ENCODE measurements around the gene ANXA10.

DNA sequence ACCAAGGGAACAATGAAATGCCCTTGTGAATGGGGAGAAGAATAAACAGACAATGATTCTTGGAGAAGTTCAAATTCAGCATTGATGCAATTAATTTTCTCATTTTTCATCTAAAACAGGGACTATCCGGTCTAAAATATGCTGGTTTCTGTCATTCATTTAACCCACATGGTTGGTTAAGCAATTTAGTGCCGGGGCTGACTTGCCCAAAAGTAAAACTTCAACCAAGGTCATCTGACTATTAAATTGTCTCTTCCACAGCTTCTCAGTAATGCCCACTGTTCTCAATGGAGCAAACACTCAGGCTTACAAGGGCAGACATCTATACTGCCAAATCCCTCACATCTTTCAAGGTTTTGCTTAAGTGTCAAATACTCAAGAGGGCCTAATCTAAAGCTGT, 51.3 kb downstream of the ANXA10 start:
- TF ChIP-seq, protein P1, sequence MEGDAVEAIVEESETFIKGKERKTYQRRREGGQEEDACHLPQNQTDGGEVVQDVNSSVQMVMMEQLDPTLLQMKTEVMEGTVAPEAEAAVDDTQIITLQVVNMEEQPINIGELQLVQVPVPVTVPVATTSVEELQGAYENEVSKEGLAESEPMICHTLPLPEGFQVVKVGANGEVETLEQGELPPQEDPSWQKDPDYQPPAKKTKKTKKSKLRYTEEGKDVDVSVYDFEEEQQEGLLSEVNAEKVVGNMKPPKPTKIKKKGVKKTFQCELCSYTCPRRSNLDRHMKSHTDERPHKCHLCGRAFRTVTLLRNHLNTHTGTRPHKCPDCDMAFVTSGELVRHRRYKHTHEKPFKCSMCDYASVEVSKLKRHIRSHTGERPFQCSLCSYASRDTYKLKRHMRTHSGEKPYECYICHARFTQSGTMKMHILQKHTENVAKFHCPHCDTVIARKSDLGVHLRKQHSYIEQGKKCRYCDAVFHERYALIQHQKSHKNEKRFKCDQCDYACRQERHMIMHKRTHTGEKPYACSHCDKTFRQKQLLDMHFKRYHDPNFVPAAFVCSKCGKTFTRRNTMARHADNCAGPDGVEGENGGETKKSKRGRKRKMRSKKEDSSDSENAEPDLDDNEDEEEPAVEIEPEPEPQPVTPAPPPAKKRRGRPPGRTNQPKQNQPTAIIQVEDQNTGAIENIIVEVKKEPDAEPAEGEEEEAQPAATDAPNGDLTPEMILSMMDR (IDR thresholded peaks at IDR 0.05) = no peak
- TF ChIP-seq, protein P2, sequence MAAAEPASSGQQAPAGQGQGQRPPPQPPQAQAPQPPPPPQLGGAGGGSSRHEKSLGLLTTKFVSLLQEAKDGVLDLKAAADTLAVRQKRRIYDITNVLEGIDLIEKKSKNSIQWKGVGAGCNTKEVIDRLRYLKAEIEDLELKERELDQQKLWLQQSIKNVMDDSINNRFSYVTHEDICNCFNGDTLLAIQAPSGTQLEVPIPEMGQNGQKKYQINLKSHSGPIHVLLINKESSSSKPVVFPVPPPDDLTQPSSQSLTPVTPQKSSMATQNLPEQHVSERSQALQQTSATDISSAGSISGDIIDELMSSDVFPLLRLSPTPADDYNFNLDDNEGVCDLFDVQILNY (CRISPR knock-in tag; IDR thresholded peaks at IDR 0.05) = no peak
- TF ChIP-seq ESRRA (CRISPR knock-in tag; IDR thresholded peaks at IDR 0.05; ENCODE audit: borderline replicate concordance) (no peak), TP53 (CRISPR knock-in tag; IDR thresholded peaks at IDR 0.05) (no peak), PRRX2 (CRISPR knock-in tag; IDR thresholded peaks at IDR 0.05) (no peak), ELF4 (CRISPR knock-in tag; IDR thresholded peaks at IDR 0.05; ENCODE audit: low read depth) (no peak), ZNF232 (CRISPR knock-in tag; IDR thresholded peaks at IDR 0.05) (no peak), ETV6 (CRISPR knock-in tag; IDR thresholded peaks at IDR 0.05) (no peak), CBFB (CRISPR knock-in tag; IDR thresholded peaks at IDR 0.05; ENCODE audit: low read depth) (no peak)
- TF ChIP-seq, protein P3, sequence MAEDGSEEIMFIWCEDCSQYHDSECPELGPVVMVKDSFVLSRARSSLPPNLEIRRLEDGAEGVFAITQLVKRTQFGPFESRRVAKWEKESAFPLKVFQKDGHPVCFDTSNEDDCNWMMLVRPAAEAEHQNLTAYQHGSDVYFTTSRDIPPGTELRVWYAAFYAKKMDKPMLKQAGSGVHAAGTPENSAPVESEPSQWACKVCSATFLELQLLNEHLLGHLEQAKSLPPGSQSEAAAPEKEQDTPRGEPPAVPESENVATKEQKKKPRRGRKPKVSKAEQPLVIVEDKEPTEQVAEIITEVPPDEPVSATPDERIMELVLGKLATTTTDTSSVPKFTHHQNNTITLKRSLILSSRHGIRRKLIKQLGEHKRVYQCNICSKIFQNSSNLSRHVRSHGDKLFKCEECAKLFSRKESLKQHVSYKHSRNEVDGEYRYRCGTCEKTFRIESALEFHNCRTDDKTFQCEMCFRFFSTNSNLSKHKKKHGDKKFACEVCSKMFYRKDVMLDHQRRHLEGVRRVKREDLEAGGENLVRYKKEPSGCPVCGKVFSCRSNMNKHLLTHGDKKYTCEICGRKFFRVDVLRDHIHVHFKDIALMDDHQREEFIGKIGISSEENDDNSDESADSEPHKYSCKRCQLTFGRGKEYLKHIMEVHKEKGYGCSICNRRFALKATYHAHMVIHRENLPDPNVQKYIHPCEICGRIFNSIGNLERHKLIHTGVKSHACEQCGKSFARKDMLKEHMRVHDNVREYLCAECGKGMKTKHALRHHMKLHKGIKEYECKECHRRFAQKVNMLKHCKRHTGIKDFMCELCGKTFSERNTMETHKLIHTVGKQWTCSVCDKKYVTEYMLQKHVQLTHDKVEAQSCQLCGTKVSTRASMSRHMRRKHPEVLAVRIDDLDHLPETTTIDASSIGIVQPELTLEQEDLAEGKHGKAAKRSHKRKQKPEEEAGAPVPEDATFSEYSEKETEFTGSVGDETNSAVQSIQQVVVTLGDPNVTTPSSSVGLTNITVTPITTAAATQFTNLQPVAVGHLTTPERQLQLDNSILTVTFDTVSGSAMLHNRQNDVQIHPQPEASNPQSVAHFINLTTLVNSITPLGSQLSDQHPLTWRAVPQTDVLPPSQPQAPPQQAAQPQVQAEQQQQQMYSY (CRISPR knock-in tag; IDR thresholded peaks at IDR 0.05) = no peak

Data from WTC11 (cell line).